GM12878 (cell line): Measurements from ENCODE around the gene TMEM41A.

ENCODE experiments used
- NFYB ChIP-seq: IDR thresholded peaks from 2 replicates; pipeline ENCODE4 v1.6.1; 2011; ENCODE audit warnings: low read depth, mild to moderate bottlenecking, low read length, improper control_type of control experiment, moderate library complexity; ENCODE audit not compliant: insufficient read depth
- SPI1 ChIP-seq: IDR thresholded peaks from 2 replicates; pipeline ENCODE4 v1.6.1; 2011; ENCODE audit warnings: low read depth, mild to moderate bottlenecking, low read length, moderate library complexity, borderline replicate concordance; ENCODE audit not compliant: insufficient read depth
- TF ChIP-seq, protein P1 (sequence below), 3 experiments: IDR thresholded peaks in 2 of 3; conservative IDR thresholded peaks in 1 of 3; 2 replicates each; pipeline ENCODE4 v1.5.1; 2011; ENCODE audit warnings: low read depth in 3 of 3, low read length in 3 of 3, mild to moderate bottlenecking in 3 of 3, control low read depth in 2 of 3, moderate library complexity in 2 of 3, inconsistent platforms in 1 of 3, mixed read lengths in 1 of 3; ENCODE audit not compliant: control insufficient read depth in 2 of 3, insufficient read depth in 1 of 3; ENCODE audit errors: extremely low read depth in 1 of 3

- TF ChIP-seq NFYB (no peak), SPI1 (no peak)
- TF ChIP-seq, protein P1, sequence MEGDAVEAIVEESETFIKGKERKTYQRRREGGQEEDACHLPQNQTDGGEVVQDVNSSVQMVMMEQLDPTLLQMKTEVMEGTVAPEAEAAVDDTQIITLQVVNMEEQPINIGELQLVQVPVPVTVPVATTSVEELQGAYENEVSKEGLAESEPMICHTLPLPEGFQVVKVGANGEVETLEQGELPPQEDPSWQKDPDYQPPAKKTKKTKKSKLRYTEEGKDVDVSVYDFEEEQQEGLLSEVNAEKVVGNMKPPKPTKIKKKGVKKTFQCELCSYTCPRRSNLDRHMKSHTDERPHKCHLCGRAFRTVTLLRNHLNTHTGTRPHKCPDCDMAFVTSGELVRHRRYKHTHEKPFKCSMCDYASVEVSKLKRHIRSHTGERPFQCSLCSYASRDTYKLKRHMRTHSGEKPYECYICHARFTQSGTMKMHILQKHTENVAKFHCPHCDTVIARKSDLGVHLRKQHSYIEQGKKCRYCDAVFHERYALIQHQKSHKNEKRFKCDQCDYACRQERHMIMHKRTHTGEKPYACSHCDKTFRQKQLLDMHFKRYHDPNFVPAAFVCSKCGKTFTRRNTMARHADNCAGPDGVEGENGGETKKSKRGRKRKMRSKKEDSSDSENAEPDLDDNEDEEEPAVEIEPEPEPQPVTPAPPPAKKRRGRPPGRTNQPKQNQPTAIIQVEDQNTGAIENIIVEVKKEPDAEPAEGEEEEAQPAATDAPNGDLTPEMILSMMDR (IDR thresholded peaks at IDR 0.05 in 2 of 3, conservative IDR thresholded peaks at IDR 0.05 in 1 of 3; ENCODE audit: control insufficient read depth in 2 of 3, extremely low read depth in 1 of 3, insufficient read depth in 1 of 3, low read depth in 3 of 3, low read length in 3 of 3): no peak
Measured at GRCh38 chr3:185517387-185518130, 18.7 kb upstream of the TMEM41A start.
